Measurements from ENCODE around the gene NTSR1. TPM values are rescaled to one million over a fixed set of nuclear protein-coding genes. Genes with fewer than 3 reads are reported as not detected.

Gene NTSR1
- total and polyA plus RNA-seq, 12 donors = 0.03 to 0.14 (median 0.11) TPM; not detected in 9

GRCh38 chr20:62758226-62758912 lies 49.7 kb downstream of the NTSR1 start:
- Histone ChIP-seq H3K9me3 (replicated peaks in 1 of 3) (no peaks in the 10 kb centered on the region), H3K36me3 (replicated peaks in 1 of 2) (no peaks in the 10 kb centered on the region), H3K27ac (no peak overlapping the region), H3K27me3 (no peaks in the 10 kb centered on the region), H3K4me3 (no peak overlapping the region), H3K4me1 (replicated peaks in 1 of 2) (no peaks in the 10 kb centered on the region)
- TF ChIP-seq, protein P1, sequence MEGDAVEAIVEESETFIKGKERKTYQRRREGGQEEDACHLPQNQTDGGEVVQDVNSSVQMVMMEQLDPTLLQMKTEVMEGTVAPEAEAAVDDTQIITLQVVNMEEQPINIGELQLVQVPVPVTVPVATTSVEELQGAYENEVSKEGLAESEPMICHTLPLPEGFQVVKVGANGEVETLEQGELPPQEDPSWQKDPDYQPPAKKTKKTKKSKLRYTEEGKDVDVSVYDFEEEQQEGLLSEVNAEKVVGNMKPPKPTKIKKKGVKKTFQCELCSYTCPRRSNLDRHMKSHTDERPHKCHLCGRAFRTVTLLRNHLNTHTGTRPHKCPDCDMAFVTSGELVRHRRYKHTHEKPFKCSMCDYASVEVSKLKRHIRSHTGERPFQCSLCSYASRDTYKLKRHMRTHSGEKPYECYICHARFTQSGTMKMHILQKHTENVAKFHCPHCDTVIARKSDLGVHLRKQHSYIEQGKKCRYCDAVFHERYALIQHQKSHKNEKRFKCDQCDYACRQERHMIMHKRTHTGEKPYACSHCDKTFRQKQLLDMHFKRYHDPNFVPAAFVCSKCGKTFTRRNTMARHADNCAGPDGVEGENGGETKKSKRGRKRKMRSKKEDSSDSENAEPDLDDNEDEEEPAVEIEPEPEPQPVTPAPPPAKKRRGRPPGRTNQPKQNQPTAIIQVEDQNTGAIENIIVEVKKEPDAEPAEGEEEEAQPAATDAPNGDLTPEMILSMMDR (IDR thresholded peaks at IDR 0.05) = no peak
- TF ChIP-seq POLR2A (IDR thresholded peaks at IDR 0.05) = no peak
- intact Hi-C loops (cut with DNase I) = no loop called here
- whole genome bisulfite sequencing, 4 donors = 65 to 71% (median 69%) methylated on average over 13 to 16 of the region's 16 CpGs
- DNase-seq = no peak

DNA sequence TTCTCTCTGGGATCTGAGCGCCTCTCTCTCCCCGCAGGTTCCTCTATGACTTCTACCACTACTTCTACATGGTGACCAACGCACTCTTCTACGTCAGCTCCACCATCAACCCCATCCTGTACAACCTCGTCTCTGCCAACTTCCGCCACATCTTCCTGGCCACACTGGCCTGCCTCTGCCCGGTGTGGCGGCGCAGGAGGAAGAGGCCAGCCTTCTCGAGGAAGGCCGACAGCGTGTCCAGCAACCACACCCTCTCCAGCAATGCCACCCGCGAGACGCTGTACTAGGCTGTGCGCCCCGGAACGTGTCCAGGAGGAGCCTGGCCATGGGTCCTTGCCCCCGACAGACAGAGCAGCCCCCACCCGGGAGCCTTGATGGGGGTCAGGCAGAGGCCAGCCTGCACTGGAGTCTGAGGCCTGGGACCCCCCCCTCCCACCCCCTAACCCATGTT lies 51.4 kb downstream of the NTSR1 start:
- Histone ChIP-seq H3K4me3 (no peak overlapping the region), H3K27me3 (peaks cover 4% of the 10 kb centered on the region), H3K36me3 (replicated peaks in 1 of 2) (no peaks in the 10 kb centered on the region), H3K4me1 (replicated peaks in 1 of 2) (no peaks in the 10 kb centered on the region), H3K27ac (no peak overlapping the region), H3K9me3 (replicated peaks in 1 of 3) (no peaks in the 10 kb centered on the region)
- DNase-seq = no peak
- TF ChIP-seq POLR2A (IDR thresholded peaks at IDR 0.05) = no peak
- TF ChIP-seq, protein P1 (IDR thresholded peaks at IDR 0.05) = no peak
- intact Hi-C loops (cut with DNase I) = no loop called here
- 80 to 86% (median 85%) methylated on average over 20 of the region's 20 CpGs for WGBS, 4 donors

GRCh38 chr20:62760471-62760855 lies 51.8 kb downstream of the NTSR1 start:
- no peak overlapping the region for H3K4me3 ChIP-seq
- no peak for TF ChIP-seq POLR2A (IDR thresholded peaks at IDR 0.05)
- TF ChIP-seq, protein P1 (IDR thresholded peaks at IDR 0.05) = no peak
- H3K4me1 ChIP-seq (replicated peaks in 1 of 2) = no peaks in the 10 kb centered on the region
- H3K36me3 ChIP-seq (replicated peaks in 1 of 2) = no peaks in the 10 kb centered on the region
- H3K9me3 ChIP-seq (replicated peaks in 1 of 3) = no peaks in the 10 kb centered on the region
- intact Hi-C loops (cut with DNase I) = no loop called here
- no peak overlapping the region for H3K27ac ChIP-seq
- 64 to 77% (median 68%) methylated on average over 10 to 11 of the region's 11 CpGs for WGBS, 4 donors
- H3K27me3 ChIP-seq = peaks cover 4% of the 10 kb centered on the region
- no peak for DNase-seq

DNA sequence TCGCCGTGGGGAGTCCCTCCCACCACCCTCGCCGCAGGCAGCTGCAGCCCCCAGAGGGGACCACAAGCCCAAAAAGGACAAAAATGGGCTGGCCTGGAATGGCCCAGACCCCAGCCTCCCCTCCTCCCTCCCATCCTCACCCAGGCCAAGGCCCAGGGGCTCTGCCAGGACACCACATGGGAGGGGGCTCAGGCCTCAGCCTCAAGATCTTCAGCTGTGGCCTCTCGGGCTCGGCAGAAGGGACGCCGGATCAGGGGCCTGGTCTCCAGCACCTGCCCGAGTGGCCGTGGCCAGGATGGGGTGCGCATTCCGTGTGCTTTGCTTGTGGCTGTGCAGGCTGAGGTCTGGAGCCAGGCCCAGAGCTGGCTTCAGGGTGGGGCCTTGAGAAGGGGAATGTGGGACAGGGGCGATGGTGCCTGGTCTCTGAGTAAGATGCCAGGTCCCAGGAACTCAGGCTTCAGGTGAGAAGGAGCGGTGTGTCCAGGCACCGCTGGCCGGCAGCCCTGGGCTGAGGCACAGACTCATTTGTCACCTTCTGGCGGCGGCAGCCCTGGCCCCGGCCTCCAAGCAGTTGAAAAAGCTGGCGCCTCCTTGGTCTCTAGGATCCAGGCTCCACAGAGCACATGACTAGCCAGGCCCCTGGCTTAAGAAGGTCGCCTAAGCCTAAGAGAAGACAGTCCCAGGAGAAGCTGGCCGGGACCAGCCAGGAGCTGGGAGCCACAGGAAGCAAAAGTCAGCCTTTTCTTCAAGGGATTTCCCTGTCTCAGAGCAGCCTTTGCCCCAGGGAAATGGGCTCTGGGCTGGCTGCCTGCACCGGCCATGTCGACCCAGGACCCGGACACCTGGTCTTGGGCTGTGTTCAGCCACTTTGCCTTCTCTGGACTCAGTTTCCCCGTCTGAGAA lies 52.5 kb downstream of the NTSR1 start:
- no peaks in the 10 kb centered on the region for H3K36me3 ChIP-seq (replicated peaks in 1 of 2)
- H3K27me3 ChIP-seq = peaks cover 4% of the 10 kb centered on the region
- TF ChIP-seq, protein P1 (IDR thresholded peaks at IDR 0.05) = no peak
- TF ChIP-seq POLR2A (IDR thresholded peaks at IDR 0.05) = no peak
- H3K4me1 ChIP-seq (replicated peaks in 1 of 2) = no peaks in the 10 kb centered on the region
- peak in 2 of 7 donors; percentile 45 to 57 for DNase-seq
- H3K27ac ChIP-seq = no peak overlapping the region
- no peak overlapping the region for H3K4me3 ChIP-seq
- WGBS, 4 donors = 55 to 71% (median 68%) methylated on average over 17 to 26 of the region's 26 CpGs
- no peaks in the 10 kb centered on the region for H3K9me3 ChIP-seq (replicated peaks in 1 of 3)
- intact Hi-C loops (cut with DNase I) = no loop called here
